22Rv1 (cell line): ENCODE results near the gene ADAMTS1.
"Not testable (repeated sequence)": the region's sequence is repeated elsewhere in the genome, so short reads cannot be mapped to it uniquely, and the experiment has no call there.

Experiments
- CTCF ChIP-seq: fragments of 450-650 bp; IDR thresholded peaks from 2 replicates; pipeline ENCODE4 v1.5.1; 2017; ENCODE audit warnings: mild to moderate bottlenecking
- ZFX ChIP-seq: fragments of 450-650 bp; IDR thresholded peaks from 2 replicates; pipeline ENCODE4 v1.6.1; 2017; ENCODE audit warnings: antibody characterized with exemption, borderline replicate concordance

DNA sequence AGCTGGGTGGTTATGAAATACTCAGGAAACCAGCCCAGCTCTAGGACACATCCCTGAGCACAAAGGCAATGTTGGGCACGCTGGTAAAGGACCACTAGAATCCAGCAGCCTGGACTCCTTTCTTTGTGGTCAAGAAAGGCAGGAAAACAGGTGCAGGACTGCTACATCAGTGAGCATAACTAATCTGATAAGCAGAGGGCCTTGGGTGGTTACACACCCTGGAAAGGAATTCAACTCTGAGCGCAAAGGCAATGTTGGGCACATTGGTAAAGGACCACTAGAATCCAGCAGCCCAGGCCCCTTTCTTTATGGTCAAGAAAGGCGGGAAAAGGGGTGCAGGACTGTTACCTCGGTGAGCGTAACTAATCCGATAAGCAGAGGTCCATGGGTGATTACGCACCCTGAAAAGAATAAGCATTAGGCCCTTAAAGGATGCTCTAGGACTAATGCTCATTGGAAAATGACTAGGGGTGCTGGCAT lies 11.7 kb upstream of the ADAMTS1 start:
- TF ChIP-seq CTCF, ZFX: not testable (repeated sequence)
